Measurements from ENCODE around the gene ATP10A. TPM values are rescaled to one million over a fixed set of nuclear protein-coding genes. Genes with fewer than 3 reads are reported as not detected.

The ATP10A gene
- total RNA-seq, 1 experiment from 2014 or later, result 0.02 TPM

- no peaks in the 10 kb centered on the region for H3K4me1 ChIP-seq (ENCODE audit: control insufficient read depth in 1 of 2, insufficient read depth in 2 of 2, low read length in 2 of 2)
- ChIA-PET CTCF (no interaction called here), RAD21 (ENCODE audit: low non-redundant PET in 1 of 2, low total read pairs in 2 of 2, uncharacterized antibody in 2 of 2, unreplicated experiment in 2 of 2) (no interaction called here), POLR2A (no interaction called here)
- no peaks in the 10 kb centered on the region for H3K36me3 ChIP-seq (ENCODE audit: control insufficient read depth in 1 of 2, insufficient read depth in 2 of 2, low read length in 2 of 2)
- H3K4me2 ChIP-seq (ENCODE audit: low read length), result no peak overlapping the region
- H3K79me2 ChIP-seq (ENCODE audit: insufficient read depth, low read length), result no peaks in the 10 kb centered on the region
- H3K9me2 ChIP-seq (ENCODE audit: insufficient read depth), result no peaks in the 10 kb centered on the region
- no peak for DNase-seq (ENCODE audit: low read depth, low spot score)
- intact Hi-C loops (cut with micrococcal nuclease), result no loop called here
- no peak for ATAC-seq
- no peak overlapping the region for H3K27ac ChIP-seq (ENCODE audit: low read depth, low read length)
- no peak overlapping the region for H3K4me3 ChIP-seq (replicated peaks in 1 of 2; ENCODE audit: low read depth in 1 of 2, low read length in 2 of 2)
- H3K9me3 ChIP-seq (ENCODE audit: control insufficient read depth in 1 of 2, insufficient read depth in 1 of 2, low read depth in 1 of 2, low read length in 2 of 2), result peaks cover 0 to 37% of the 10 kb centered on the region in 2 experiments; a peak in 2 of 4 replicates
- no peak for TF ChIP-seq REST (IDR thresholded peaks at IDR 0.05; ENCODE audit: low read depth)
- TF ChIP-seq SIN3A (IDR thresholded peaks at IDR 0.05; ENCODE audit: low read depth), result no peak
- TF ChIP-seq ZFX (IDR thresholded peaks at IDR 0.05), result no peak
- no peak for TF ChIP-seq SRF (IDR thresholded peaks at IDR 0.05; ENCODE audit: low read depth)
- TF ChIP-seq TCF7L2 (IDR thresholded peaks at IDR 0.05; ENCODE audit: borderline replicate concordance, extremely low read depth, insufficient read depth, insufficient read length), result no peak
- TF ChIP-seq ZBTB33 (IDR thresholded peaks at IDR 0.05; ENCODE audit: extremely low read depth, insufficient replicate concordance, low read length), result no peak
- TF ChIP-seq EGR1 (IDR thresholded peaks at IDR 0.05; ENCODE audit: low read depth), result no peak
- no peak for TF ChIP-seq JUND (IDR thresholded peaks at IDR 0.05)
- TF ChIP-seq SP1 (IDR thresholded peaks at IDR 0.05; ENCODE audit: low read depth), result no peak
- H3K27me3 ChIP-seq (ENCODE audit: insufficient read depth, low read length), result no peaks in the 10 kb centered on the region
- H3K9ac ChIP-seq (ENCODE audit: low read length), result no peak overlapping the region
- no TSS peak for BruUV-seq (replicated peaks)
- no peak overlapping the region for H2AFZ ChIP-seq (ENCODE audit: low read depth, low read length, poor library complexity, severe bottlenecking)
- H4K20me1 ChIP-seq (ENCODE audit: insufficient read depth), result no peaks in the 10 kb centered on the region
Observed at GRCh38 chr15:25665913-25666312, 197.2 kb downstream of the ATP10A start.
